Right lung (tissue), 10 donors: ENCODE data around the gene SERPINA7. TPM values are rescaled to one million over a fixed set of nuclear protein-coding genes. Genes with fewer than 3 reads are reported as not detected.
"Not testable (repeated sequence)": the region's sequence is repeated elsewhere in the genome, so short reads cannot be mapped to it uniquely, and the experiment has no call there.

Experiments used
- DNase-seq, 2 donors: peaks; one replicate each; pipeline ENCODE4 v3.0.0-alpha.2; 2013
- long read RNA-seq, 8 donors: transcript quantifications; one replicate each; lab custom pipeline, GENCODE V29; 2026
- polyA plus RNA-seq, 5 donors: library from polyadenylated mRNA; unstranded; fragments of 120-200 nt; gene quantifications; one replicate each; pipeline versions ENCODE4 v1.2.1 to v1.2.3, GENCODE V29; 2013; ENCODE audit warnings: inconsistent platforms in 1 of 5, low replicate concordance in 1 of 5; ENCODE audit not compliant: insufficient read length in 5 of 5, insufficient read depth in 1 of 5

Gene SERPINA7, protein sequence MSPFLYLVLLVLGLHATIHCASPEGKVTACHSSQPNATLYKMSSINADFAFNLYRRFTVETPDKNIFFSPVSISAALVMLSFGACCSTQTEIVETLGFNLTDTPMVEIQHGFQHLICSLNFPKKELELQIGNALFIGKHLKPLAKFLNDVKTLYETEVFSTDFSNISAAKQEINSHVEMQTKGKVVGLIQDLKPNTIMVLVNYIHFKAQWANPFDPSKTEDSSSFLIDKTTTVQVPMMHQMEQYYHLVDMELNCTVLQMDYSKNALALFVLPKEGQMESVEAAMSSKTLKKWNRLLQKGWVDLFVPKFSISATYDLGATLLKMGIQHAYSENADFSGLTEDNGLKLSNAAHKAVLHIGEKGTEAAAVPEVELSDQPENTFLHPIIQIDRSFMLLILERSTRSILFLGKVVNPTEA
- under 1 TPM in 1 of 5 donors, not detected in 4; 0.51 TPM for polyA plus RNA-seq
- long read RNA-seq, donor 1 = 0 reads
- long read RNA-seq, donor 2 = 0 reads
- long read RNA-seq, donor 3 = 0 reads
- long read RNA-seq, donor 4 = 0 reads
- long read RNA-seq, donor 5 = 0 reads
- long read RNA-seq, donor 6 = 0 reads
- long read RNA-seq, donor 7 = 0 reads
- long read RNA-seq, donor 8 = 0 reads

DNA sequence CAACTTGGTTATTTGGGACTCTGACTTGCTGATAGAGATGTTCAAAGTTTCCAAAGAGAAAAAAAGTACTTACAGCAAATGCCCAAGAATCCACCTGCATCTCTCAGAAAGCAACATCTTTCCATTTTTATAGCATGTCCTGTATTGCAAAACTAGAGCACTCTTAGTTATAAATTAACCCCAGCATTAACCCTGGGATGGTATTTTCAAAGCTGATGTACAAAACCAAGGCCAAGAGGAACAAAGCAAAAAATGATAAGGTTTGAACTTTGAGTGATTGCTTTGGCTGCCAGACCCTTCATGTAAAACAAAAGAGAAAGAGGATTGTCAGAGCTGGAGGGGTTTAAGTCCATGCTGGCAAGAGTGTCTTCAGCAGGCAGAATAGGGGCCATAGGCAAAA is at the start of gene SERPINA7:
SERPINA7 (minus strand) TSS at position 103 of the 400 bp plus-strand sequence. CDS start 1,669 bp downstream, outside the sequence.
- DNase-seq = no peak

DNA sequence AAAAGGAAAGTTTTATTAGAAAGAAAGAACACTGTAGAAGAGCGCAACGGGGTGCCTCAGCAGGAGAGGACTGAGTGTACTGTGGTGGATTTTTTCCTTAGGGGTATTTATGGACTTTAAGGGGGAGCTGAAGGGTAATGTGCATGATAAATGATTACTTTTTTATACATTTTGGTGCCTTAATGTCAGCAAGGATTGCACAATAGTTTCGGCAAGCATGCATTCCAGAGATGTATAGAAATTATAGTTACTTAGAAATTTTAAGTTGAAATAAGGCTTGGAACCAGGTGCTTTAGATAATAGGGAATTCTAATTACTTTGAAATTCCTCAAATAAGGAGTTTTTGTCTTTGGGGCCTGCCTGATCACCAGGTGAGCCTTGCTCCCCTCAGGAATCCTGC is 30.5 kb upstream of the SERPINA7 start:
- DNase-seq = no peak

DNA sequence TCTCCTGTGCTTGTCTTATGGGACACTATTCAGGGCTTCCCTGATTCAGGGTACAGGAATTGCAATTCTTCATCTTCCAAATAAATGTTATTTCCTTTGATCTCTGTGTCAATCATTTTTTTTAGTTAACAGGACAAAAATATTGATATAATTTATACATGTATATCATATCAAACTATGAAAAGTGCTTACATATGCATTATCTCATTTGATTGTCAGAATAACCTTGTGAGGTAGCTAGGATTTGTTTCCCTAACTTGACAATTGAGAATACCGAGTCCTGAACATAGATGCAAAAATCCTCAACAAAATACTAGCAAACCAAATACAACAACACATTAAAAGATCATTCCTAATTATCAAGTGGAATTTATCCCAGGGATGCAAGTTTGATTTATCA is 11.5 kb upstream of the SERPINA7 start:
- DNase-seq = no peak

DNA sequence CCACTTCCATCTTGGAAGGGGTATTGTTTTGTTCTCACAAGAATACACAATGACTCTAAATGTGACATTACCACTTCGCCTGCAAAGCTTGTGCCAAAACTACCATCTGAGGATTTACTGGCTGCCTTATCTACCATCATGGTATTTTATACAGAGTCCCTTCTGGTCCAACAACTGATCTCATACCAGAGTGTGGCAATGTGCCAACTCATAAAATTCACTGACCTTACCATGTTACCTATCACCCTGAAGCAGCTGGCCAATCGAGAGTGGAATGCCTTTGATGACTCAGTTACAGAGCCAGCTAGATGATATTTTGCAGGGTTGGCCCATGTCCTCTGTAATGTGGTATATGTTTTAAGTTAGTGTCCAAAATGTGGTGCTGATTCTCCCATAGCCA is 3.8 kb upstream of the SERPINA7 start:
- no peak for DNase-seq

DNA sequence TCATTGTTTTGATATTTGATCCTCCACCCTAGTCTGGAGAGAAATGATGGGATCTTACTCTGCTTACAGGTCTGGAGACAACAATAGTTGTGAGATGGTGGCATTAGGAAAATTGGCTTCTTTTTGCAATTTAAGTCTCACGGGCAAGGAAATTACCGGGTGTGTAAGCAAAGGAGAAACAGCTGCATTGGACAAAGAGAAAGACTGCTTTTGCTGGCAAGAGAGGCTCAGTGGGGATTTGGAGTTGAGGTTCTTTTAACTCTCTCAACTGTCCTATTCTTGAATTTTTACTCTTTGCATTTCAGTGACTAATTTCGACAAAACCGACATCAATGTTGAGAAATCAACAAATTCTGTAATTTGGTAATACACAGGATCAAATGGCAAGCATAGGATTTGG is 2.3 kb upstream of the SERPINA7 start:
- DNase-seq = no peak

DNA sequence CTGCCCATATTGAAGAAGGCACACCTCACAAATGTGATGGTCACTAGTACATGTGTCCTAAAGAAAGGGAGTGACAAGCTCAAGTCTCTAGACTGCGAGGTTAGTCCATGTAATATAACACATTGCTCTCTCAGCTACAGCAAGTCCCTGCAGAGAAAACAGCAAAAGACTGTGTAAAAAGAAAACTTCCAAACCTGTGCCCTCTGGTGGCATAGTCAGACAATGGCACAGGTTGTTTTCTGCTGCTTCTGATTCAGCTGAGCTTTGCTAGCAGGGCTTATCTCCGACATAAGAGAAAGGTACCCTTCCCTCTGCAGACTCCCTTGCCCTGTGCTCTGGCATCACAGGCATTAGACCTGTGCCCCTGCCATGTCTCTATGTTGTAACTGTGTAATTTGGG is 1.4 kb upstream of the SERPINA7 start:
- DNase-seq = no peak

DNA sequence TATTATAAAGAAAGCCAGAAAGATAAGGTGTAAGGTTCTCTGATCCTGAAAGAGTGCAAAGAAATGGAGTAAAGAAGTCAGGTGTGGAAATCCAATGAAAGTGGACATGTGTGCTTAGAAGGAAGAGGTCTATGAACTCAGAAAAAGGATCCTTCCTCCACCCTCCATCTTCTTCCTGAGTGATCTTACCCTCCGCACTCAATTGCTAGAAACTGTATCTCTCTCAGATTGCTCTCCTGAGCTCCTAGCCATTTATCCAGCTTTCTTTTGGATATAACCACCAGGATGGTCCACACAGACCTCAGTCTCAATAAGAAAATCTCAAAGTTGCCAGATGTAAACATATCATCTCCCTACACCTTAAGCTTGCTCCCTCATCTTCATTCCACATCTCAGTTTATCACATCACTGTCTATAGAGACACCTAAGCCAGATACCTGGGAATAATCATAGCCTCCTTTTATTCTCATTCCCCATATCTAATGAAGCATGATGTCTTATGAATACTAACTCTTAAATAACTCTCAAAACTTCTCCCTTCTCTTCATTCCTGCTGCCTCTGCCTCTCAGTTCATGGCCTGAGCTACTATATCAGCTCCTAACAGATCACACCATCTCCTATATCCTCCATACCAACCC is 573 bp downstream of the SERPINA7 start:
- no peak for DNase-seq

DNA sequence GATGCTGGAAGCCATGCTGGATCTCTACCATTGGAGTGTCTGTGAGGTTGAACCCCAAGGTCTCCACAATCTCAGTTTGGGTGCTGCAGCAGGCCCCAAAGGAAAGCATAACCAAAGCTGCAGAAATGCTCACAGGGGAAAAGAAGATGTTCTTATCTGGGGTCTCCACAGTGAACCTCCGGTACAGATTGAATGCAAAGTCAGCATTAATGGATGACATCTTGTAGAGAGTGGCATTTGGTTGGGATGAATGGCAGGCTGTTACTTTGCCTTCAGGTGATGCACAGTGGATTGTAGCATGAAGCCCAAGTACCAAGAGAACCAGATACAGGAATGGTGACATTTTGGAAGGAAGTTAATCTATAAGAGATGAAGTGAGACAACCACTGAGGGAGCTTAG is 1.8 kb downstream of the SERPINA7 start:
- no peak for DNase-seq

DNA sequence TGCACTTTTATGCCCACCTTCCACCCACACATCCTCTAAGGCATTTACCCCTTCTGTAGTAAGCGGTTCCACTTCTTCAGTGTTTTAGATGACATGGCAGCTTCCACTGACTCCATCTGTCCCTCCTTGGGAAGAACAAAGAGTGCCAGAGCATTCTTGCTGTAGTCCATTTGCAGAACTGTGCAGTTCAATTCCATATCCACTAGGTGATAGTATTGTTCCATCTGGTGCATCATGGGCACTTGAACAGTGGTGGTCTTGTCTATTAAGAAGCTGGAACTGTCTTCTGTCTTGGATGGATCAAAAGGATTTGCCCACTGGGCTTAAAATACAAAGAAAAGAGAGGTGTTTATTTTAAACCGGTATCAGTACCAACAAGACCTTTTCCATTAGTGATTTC is 3.5 kb downstream of the SERPINA7 start:
- DNase-seq = no peak

DNA sequence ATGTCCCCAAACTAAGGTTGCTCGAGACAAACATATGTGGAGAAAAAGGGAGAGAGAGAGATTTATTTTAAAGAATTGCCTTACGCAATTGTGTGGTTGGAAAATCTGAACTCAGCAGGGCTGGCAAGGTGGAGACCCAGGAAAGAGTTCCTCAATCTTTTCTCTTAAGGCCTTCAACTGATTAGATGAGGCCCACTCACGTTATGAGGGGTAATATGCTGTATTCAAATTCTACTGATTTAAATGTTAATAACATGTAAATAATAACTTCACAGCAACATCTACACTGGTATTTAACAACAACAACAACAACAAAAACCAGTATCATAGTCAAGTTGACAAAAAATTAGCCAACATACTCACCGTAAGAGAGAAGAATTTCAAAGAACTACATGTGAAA is 14.6 kb downstream of the SERPINA7 start:
- no peak for DNase-seq

DNA sequence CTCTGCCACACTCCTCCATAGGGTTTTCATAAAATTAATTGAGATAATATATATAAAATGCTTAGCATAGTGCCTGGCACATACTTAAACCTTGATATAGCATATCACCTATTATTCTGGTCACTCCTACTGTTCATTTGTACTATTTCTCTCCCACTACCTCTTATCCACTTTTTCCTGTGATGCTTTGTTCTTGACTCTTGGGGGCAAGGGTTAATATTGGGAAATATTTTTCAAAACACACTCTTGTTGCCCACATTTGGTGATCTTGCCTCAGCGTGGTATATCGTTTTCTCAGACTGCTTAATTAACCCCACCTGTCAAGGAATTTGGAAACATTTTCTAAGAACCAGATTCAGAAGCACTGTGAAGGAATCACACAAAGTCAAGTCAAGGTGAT is 16.3 kb downstream of the SERPINA7 start:
- no peak for DNase-seq

DNA sequence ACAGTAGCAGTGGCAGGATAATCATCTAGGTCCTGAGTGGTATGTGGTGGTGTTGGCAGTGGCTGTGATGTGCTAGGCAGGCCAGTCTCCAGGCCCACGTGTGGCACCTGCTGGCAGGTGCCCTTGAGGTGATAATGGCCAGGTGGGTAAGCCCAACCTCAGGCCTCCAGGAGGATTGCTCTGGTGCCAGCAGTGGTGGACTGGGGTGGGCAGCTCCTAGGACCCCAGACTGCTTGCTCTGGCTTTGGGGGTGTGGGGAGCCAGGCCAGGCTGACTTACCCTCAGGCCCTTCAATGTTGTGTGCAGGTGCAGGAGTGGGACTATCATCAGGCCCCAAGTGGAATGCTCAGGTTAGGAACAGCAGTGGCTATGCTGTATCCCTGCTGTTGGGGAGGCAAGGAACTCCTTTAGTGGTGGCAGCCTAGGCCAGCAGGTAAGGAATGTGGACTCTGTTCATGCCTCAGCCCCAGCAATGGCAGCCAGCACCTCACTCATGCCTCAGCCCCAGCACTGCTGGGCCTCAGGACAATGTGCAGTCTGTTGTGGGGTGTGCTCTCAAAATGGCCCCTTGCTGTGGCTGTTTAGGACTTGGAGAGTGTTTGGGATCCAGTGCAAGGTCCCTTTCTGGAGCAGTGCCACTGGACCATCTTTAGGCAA is 24.3 kb downstream of the SERPINA7 start:
- no peak for DNase-seq

DNA sequence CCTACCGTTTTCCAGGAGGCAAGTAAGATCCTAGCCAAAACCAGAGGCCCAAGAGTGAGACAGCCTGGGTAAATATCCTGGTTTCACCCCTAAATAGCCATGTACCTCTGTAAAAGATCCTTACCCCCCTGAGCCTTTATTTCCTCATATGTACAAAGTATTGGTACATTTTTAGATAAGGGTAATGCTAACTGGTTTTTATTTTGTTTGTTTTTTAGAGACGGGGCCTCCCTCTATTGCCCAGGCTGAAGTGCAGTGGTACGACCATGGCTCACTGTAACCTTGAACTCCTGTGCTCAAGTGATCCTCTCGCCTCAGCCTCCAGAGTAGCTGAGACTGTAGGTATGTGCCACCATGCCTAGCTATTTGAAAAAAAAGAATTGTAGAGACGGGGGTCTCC is 29.4 kb downstream of the SERPINA7 start:
- DNase-seq = no peak

DNA sequence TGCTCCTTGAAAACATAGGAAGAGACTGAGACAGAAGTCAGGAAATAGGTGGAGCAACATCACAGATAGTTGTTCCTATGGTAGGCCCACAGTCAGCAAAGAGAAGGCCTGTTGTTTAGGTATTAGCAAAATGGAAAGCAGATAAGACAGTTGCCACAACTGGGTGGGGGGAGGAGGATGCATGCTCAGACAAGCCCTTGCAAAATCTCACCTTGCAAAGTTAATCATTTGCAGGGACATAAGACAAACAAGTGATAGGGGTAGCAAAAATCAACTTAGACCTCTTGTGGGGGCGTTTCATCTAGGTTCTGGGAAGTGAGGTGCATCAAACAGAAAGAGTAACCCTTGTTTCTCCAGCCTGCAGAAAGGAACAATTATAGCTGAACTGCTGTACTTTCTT is 30.7 kb downstream of the SERPINA7 start:
- DNase-seq = no peak

DNA sequence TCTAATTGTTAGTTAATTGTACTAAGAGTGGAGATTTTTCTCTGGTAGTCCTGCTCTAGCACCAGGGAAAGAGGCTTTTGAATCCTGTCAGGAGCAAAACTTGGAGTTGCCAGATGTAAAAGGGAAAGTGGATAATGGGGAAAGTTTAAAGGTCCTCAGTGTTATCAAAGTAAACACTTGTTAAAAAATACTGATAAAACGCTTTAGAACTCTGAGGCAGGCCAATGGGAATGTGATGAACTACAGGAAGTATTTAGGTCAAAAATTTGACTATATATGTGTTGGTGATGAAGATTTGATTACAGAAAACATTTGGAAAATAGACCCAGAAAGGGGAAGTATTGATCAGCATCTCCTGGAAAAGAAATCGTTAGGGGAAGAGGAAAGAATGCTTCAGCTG is 32.8 kb downstream of the SERPINA7 start:
- no peak for DNase-seq

DNA sequence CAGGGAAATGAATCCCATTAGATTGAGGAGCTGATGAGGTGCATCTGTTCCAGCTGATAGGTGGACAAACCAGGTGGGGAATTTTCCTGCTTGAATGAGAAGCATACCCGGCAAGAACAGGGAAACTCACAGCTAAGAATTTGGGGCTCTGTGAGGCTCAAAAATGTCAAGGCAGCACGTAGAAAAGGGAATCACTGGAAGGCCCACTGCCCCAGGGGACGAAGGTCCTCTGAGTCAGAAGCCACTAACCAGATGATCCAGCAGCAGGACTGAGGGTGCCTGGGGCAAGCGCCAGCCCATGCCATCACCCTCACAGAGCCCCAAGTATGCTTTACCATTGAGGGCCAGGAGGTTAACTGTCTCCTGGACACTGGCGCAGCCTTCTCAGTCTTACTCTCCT is 37.9 kb downstream of the SERPINA7 start:
- not testable (repeated sequence) for DNase-seq

DNA sequence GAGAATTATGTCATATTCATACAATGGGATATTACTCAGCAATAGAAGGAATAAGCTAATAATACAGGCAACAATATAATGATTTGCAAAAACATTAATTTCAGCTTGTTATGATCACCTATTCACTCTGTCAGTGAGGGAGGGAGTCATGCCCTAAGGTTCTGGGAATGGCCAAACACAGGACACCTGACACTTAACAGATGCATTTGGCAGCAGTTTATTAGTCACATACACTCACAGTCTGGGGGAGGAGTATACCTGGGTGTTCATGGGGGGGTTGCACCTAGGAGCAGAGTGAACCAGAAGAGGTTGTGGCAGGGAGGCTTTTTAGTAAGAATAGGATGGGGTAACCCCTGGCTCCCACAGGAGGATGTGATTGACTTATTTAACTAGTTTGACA is 38.3 kb downstream of the SERPINA7 start:
- DNase-seq = no peak

DNA sequence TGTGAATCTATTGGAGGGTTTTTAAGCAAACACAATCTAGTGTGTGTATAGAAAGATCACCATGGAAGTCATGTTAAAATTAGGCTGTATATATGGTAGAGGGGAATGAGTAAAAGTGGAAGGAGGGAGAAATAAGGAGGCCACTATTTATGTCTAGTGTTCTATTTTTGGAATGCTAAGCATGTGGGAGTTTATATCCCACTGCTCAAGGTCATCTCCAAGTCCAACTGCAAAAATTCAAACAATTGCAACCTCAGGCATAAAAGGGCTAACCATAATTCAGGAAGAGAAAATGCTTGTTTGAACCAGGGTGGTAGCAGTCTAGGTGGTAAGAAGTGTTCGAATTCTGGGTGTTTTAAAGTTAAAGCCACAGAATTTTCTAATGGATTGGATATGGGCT is 39.2 kb downstream of the SERPINA7 start:
- no peak for DNase-seq

DNA sequence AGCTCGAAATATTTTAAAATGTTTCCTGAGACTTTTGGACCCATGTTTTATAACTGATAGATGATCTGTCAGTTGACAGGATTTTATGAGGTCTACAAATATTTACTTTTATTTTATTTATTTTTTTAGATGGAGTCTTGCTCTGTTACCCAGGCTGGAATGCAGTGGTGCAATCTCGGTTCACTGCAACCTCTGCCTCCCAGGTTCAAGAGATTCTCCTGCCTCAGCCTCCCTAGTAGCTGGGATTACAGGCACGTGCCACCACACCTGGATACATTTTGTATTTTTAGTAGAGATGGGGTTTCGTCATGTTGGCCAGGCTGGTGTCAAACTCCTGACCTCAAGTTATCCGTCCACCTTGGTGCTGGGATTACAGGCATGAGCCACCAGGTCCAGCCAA is 50.0 kb downstream of the SERPINA7 start:
- DNase-seq = not testable (repeated sequence)
